ENCODE results near the gene RNF44. TPM values are rescaled to one million over a fixed set of nuclear protein-coding genes. Genes with fewer than 3 reads are reported as not detected.
"Not testable (repeated sequence)": the region's sequence is repeated elsewhere in the genome, so short reads cannot be mapped to it uniquely, and the experiment has no call there.

Gene RNF44
- total and polyA plus RNA-seq, 3 experiments from 2014 or later: 4.3 to 56.8 (median 54.6) TPM

DNA sequence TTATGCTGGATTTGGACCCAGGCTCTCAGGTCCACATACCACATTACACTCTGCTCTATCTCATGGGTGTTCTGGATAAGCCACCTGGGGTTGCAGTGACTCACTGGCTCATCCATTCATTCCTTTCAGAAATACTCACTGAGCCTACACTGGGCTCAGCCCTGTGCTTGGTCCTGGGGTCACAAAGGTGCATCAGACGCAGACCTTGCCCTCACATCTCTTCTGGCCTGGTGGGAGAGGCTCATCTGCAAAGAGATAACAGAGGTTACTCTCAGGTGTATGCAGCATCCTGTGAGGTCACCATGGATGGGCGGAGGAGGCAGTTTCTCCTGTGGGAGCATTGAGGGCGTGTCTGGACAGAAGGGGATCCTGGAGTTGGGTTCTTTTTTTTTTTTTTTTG, 24.1 kb upstream of the RNF44 start:
- peaks cover 14 to 36% (median 22%) of the 10 kb centered on the region in 3 donors for H3K4me1 Mint-ChIP-seq

DNA sequence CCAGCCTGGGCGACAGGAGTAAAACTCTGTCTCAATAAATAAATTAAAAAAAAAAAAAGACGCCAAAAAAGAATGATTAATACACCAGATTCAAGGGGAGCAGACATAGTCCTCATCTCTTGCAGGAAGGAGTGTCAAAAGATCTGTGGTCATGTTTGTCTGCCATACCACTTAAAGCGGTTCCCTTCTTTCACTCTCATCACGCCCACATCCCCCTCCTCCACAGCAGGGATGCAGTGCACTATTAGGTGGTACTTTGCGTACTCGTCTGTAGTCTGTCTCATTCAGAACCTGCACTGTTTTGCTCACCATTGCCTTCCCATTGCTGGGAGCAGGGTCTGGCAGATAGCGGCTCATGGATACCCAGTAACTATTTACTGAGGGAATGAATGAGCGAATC, 23.2 kb upstream of the RNF44 start:
- H3K36me3 Mint-ChIP-seq: no peaks in the 10 kb centered on the region
- H3K4me3 Mint-ChIP-seq: no peak overlapping the region
- CTCF ChIA-PET: no interaction called here
- POLR2A ChIA-PET: no interaction called here
- H3K27me3 Mint-ChIP-seq: peaks cover 2 to 4% of the 10 kb centered on the region in 2 donors
- DNase-seq: peak in 1 of 5 donors; percentile 48
- Histone ChIP-seq H3K27me3 (ENCODE audit: insufficient read depth, low read length, poor library complexity, severe bottlenecking) (peaks cover 4% of the 10 kb centered on the region), H3K4me3 (ENCODE audit: low read length) (no peak overlapping the region), H3K36me3 (ENCODE audit: insufficient read depth, low read length) (no peaks in the 10 kb centered on the region), H3K27ac (ENCODE audit: low read depth, low read length) (no peak overlapping the region), H3K4me1 (ENCODE audit: insufficient read depth, low read length) (peaks cover 40% of the 10 kb centered on the region), H3K9me3 (ENCODE audit: low read length) (no peaks in the 10 kb centered on the region)
- peaks cover 22 to 44% (median 30%) of the 10 kb centered on the region in 3 donors for H3K4me1 Mint-ChIP-seq
- peak overlapping the region in 2 of 8 donors; percentile 23 to 26 for H3K27ac Mint-ChIP-seq
- H3K9me3 Mint-ChIP-seq: no peaks in the 10 kb centered on the region

More for the DNA sequence above, 24.1 kb upstream of the RNF44 start:
- H3K27ac ChIP-seq (ENCODE audit: low read depth, low read length): no peak overlapping the region
- Mint-ChIP-seq H3K27me3 (peaks cover 2 to 8% of the 10 kb centered on the region in 2 donors), H3K4me3 (no peak overlapping the region), H3K9me3 (no peaks in the 10 kb centered on the region), H3K27ac (no peak overlapping the region), H3K36me3 (no peaks in the 10 kb centered on the region)
- no peak for DNase-seq
- POLR2A ChIA-PET: no interaction called here
- CTCF ChIA-PET: no interaction called here
- no peaks in the 10 kb centered on the region for H3K9me3 ChIP-seq (ENCODE audit: low read length)
- peaks cover 31% of the 10 kb centered on the region for H3K4me1 ChIP-seq (ENCODE audit: insufficient read depth, low read length)
- peaks cover 4% of the 10 kb centered on the region for H3K27me3 ChIP-seq (ENCODE audit: insufficient read depth, low read length, poor library complexity, severe bottlenecking)
- no peak overlapping the region for H3K4me3 ChIP-seq (ENCODE audit: low read length)
- H3K36me3 ChIP-seq (ENCODE audit: insufficient read depth, low read length): no peaks in the 10 kb centered on the region

- H3K4me1 Mint-ChIP-seq: peaks cover 28 to 50% (median 37%) of the 10 kb centered on the region in 3 donors
- peaks cover 46% of the 10 kb centered on the region for H3K4me1 ChIP-seq (ENCODE audit: insufficient read depth, low read length)
- peak overlapping the region in 1 of 8 donors; percentile 62 for H3K27ac Mint-ChIP-seq
- DNase-seq: peak in 3 of 5 donors; percentile 29 to 62 (median 32)
- H3K36me3 Mint-ChIP-seq: no peaks in the 10 kb centered on the region
- CTCF ChIA-PET: interaction anchor here (0.9 to 1.8 kb wide), 2 partner anchors 14 to 143 kb away, joined by 3 to 7 read pairs; partner anchors contain the start of gene CLTB
- H3K9me3 Mint-ChIP-seq: no peaks in the 10 kb centered on the region
- no peak overlapping the region for H3K27ac ChIP-seq (ENCODE audit: low read depth, low read length)
- no peak overlapping the region for H3K4me3 ChIP-seq (ENCODE audit: low read length)
- no peaks in the 10 kb centered on the region for H3K36me3 ChIP-seq (ENCODE audit: insufficient read depth, low read length)
- POLR2A ChIA-PET: no interaction called here
- H3K27me3 ChIP-seq (ENCODE audit: insufficient read depth, low read length, poor library complexity, severe bottlenecking): peaks cover 4% of the 10 kb centered on the region
- H3K27me3 Mint-ChIP-seq: peaks cover 2 to 4% of the 10 kb centered on the region in 2 donors
- H3K4me3 Mint-ChIP-seq: no peak overlapping the region
- H3K9me3 ChIP-seq (ENCODE audit: low read length): no peaks in the 10 kb centered on the region
Observed at GRCh38 chr5:176559683-176560082, 22.5 kb upstream of the RNF44 start.

GRCh38 chr5:176557846-176558245, 20.6 kb upstream of the RNF44 start:
- H3K27me3 ChIP-seq (ENCODE audit: insufficient read depth, low read length, poor library complexity, severe bottlenecking): peaks cover 4% of the 10 kb centered on the region
- H3K4me3 ChIP-seq (ENCODE audit: low read length): no peak overlapping the region
- H3K27ac ChIP-seq (ENCODE audit: low read depth, low read length): no peak overlapping the region
- H3K36me3 Mint-ChIP-seq: no peaks in the 10 kb centered on the region
- H3K9me3 Mint-ChIP-seq: no peaks in the 10 kb centered on the region
- H3K4me3 Mint-ChIP-seq: no peak overlapping the region
- peaks cover 1 to 4% of the 10 kb centered on the region in 2 donors for H3K27me3 Mint-ChIP-seq
- peaks cover 41 to 64% (median 55%) of the 10 kb centered on the region in 3 donors for H3K4me1 Mint-ChIP-seq
- H3K4me1 ChIP-seq (ENCODE audit: insufficient read depth, low read length): peaks cover 56% of the 10 kb centered on the region
- POLR2A ChIA-PET: interaction anchor here (0.7 to 1.2 kb wide), 2 partner anchors 14 to 27 kb away, joined by 3 read pairs; no protein-coding TSS in a partner anchor
- H3K9me3 ChIP-seq (ENCODE audit: low read length): no peaks in the 10 kb centered on the region
- DNase-seq: no peak
- CTCF ChIA-PET: interaction anchor here (0.6 to 1.8 kb wide), 4 partner anchors 15 to 828 kb away, joined by 3 to 7 read pairs (median 4); no protein-coding TSS in a partner anchor
- no peak overlapping the region for H3K27ac Mint-ChIP-seq
- H3K36me3 ChIP-seq (ENCODE audit: insufficient read depth, low read length): no peaks in the 10 kb centered on the region

DNA sequence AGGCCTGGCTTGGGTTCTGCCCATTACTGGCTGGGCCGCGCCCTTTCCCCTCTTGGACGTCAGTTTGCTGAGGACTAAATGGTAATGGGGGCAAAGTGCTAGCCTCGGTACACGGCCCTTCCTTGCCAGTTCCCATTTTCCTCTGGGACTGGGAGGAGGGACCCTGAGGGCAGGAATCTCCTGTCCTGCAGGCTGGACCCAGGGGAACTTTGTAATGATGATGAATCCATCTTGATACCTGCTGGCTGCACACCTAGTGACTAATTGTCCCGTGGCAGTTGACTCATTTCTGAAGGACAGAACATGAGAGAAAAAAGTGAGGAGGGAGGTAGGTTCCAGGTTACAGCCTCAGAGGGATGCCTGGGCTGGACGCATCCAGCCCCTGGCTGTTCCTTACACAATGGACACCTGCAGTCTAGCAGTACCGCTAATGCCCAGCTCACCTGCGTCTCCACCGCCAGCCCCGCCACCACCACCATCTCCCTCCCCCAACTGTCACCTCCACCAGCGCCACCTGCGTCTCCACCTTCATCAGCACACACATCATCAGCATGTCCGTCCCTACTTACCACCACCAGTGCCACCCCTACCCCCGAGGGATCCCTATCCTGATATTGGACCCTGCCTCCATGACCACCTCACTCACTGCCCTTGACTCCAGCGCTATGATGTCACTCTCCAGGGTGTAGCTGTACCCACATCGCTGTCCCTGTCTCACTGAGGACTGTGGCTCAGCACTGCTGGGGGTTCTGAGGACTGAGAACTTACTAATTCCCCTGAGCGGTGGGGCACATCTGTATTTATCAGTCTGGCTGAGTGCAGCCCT, 16.3 kb upstream of the RNF44 start:
- POLR2A ChIA-PET: interaction anchor here (1.4 kb wide), 1 partner anchor 10 kb away, joined by 7 read pairs; no protein-coding TSS in a partner anchor
- H3K36me3 Mint-ChIP-seq: no peaks in the 10 kb centered on the region
- peak overlapping the region in 3 of 7 donors; percentile 14 to 61 (median 38) for H3K4me3 Mint-ChIP-seq

GRCh38 chr5:176552332-176552869, 15.2 kb upstream of the RNF44 start:
- no peak for DNase-seq
- no peak overlapping the region for H3K27ac ChIP-seq (ENCODE audit: low read depth, low read length)
- CTCF ChIA-PET: interaction anchor here (1.3 kb wide), 1 partner anchor 8 kb away, joined by 3 read pairs; no protein-coding TSS in a partner anchor
- POLR2A ChIA-PET: interaction anchor here (1.4 kb wide), 1 partner anchor 9 kb away, joined by 7 read pairs; no protein-coding TSS in a partner anchor
- H3K4me1 ChIP-seq (ENCODE audit: insufficient read depth, low read length): peaks cover 61% of the 10 kb centered on the region
- no peaks in the 10 kb centered on the region for H3K9me3 ChIP-seq (ENCODE audit: low read length)
- Mint-ChIP-seq H3K27me3 (no peaks in the 10 kb centered on the region), H3K4me3 (no peak overlapping the region), H3K27ac (peak overlapping the region in 2 of 8 donors; percentile 54 to 64), H3K4me1 (peaks cover 44 to 74% (median 48%) of the 10 kb centered on the region in 3 donors), H3K9me3 (no peaks in the 10 kb centered on the region), H3K36me3 (no peaks in the 10 kb centered on the region)
- no peaks in the 10 kb centered on the region for H3K27me3 ChIP-seq (ENCODE audit: insufficient read depth, low read length, poor library complexity, severe bottlenecking)
- no peak overlapping the region for H3K4me3 ChIP-seq (ENCODE audit: low read length)
- no peaks in the 10 kb centered on the region for H3K36me3 ChIP-seq (ENCODE audit: insufficient read depth, low read length)

More for the DNA sequence above, 16.3 kb upstream of the RNF44 start:
- CTCF ChIA-PET: interaction anchor here (1.0 to 2.5 kb wide), 5 partner anchors 9 to 105 kb away, joined by 3 to 10 read pairs (median 3); partner anchors contain the start of gene FAF2
- Histone ChIP-seq H3K4me1 (ENCODE audit: insufficient read depth, low read length) (peaks cover 53% of the 10 kb centered on the region), H3K36me3 (ENCODE audit: insufficient read depth, low read length) (no peaks in the 10 kb centered on the region), H3K4me3 (ENCODE audit: low read length) (no peak overlapping the region), H3K27me3 (ENCODE audit: insufficient read depth, low read length, poor library complexity, severe bottlenecking) (no peaks in the 10 kb centered on the region), H3K27ac (ENCODE audit: low read depth, low read length) (no peak overlapping the region), H3K9me3 (ENCODE audit: low read length) (no peaks in the 10 kb centered on the region)
- no peak for DNase-seq
- H3K9me3 Mint-ChIP-seq: no peaks in the 10 kb centered on the region
- H3K27ac Mint-ChIP-seq: peak overlapping the region in 7 of 8 donors; percentile 33 to 95 (median 47)
- H3K4me1 Mint-ChIP-seq: peaks cover 37 to 65% (median 39%) of the 10 kb centered on the region in 3 donors
- H3K27me3 Mint-ChIP-seq: no peaks in the 10 kb centered on the region

DNA sequence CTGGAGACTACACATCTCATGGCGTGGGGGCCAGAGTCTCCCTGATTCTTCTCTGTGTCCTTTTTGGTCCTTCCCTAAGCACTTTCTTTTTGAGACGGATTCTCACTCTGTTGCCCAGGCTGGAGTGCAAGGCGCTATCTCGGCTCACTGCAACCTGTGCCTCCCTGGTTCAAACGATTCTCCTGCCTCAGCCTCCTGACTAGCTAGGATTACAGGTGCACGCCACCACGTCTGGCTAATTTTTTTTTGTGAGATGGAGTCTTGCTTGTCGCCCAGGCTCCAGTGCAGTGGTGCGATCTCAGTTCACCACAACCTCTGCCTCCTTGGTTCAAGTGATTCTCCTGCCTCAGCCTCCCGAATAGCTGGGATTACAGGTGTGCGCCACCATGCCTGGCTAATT, 13.7 kb upstream of the RNF44 start:
- not testable (repeated sequence) for H3K9me3 Mint-ChIP-seq; DNase-seq; H3K9me3 ChIP-seq (ENCODE audit: low read length); H3K27me3 ChIP-seq (ENCODE audit: insufficient read depth, low read length, poor library complexity, severe bottlenecking); H3K36me3 Mint-ChIP-seq; H3K4me3 ChIP-seq (ENCODE audit: low read length); H3K27ac ChIP-seq (ENCODE audit: low read depth, low read length); H3K36me3 ChIP-seq (ENCODE audit: insufficient read depth, low read length); H3K27me3 Mint-ChIP-seq
- POLR2A ChIA-PET: interaction anchor here (0.6 to 1.0 kb wide), 2 partner anchors 18 to 40 kb away, joined by 3 read pairs; no protein-coding TSS in a partner anchor
- H3K27ac Mint-ChIP-seq: peak overlapping the region in 7 of 8 donors; percentile 24 to 80 (median 73)
- CTCF ChIA-PET: interaction anchor here (0.9 to 1.1 kb wide), 2 partner anchors 21 to 134 kb away, joined by 3 to 4 read pairs; partner anchors contain the start of gene CLTB
- H3K4me1 Mint-ChIP-seq: peaks cover 43 to 77% (median 45%) of the 10 kb centered on the region in 3 donors
- peaks cover 49% of the 10 kb centered on the region for H3K4me1 ChIP-seq (ENCODE audit: insufficient read depth, low read length)
- H3K4me3 Mint-ChIP-seq: peak overlapping the region in 5 of 7 donors; percentile 33 to 77 (median 66)
